H9 (cell line): ENCODE results near the gene TRIM17. TPM values are rescaled to one million over a fixed set of nuclear protein-coding genes. Genes with fewer than 3 reads are reported as not detected.

Experiments used
- DNase-seq: peaks from one replicate; pipeline ENCODE4 v3.0.0-alpha.2; 2017
- H2AFZ ChIP-seq: one replicate; pipeline ENCODE4 v1.6.1; 2013; ENCODE audit warnings: mild to moderate bottlenecking, low read length, control low read depth, moderate library complexity
- H2AK5ac ChIP-seq: 2 replicates; pipeline ENCODE4 v1.6.1; 2013; ENCODE audit warnings: low read length, control low read depth, mixed read lengths; ENCODE audit not compliant: insufficient read length
- H2BK120ac ChIP-seq: one replicate; pipeline ENCODE4 v1.6.1; 2013; ENCODE audit warnings: low read depth, mild to moderate bottlenecking, low read length, control low read depth, inconsistent platforms; ENCODE audit not compliant: poor library complexity, severe bottlenecking
- H2BK12ac ChIP-seq: 2 replicates; pipeline ENCODE4 v1.6.1; 2013; ENCODE audit warnings: low read length, control low read depth, mixed read lengths, low read depth; ENCODE audit not compliant: insufficient read length
- H2BK15ac ChIP-seq: 2 replicates; pipeline ENCODE4 v1.6.1; 2013; ENCODE audit warnings: low read depth, low read length, control low read depth
- H2BK20ac ChIP-seq: one replicate; pipeline ENCODE4 v1.6.1; 2013; ENCODE audit warnings: low read depth, mild to moderate bottlenecking, low read length, control low read depth, inconsistent platforms; ENCODE audit not compliant: poor library complexity, severe bottlenecking
- H2BK5ac ChIP-seq: 2 replicates; pipeline ENCODE4 v1.6.1; 2013; ENCODE audit warnings: low read length, control low read depth, mixed read lengths; ENCODE audit not compliant: insufficient read length
- H3K14ac ChIP-seq: 2 replicates; pipeline ENCODE4 v1.6.1; 2013; ENCODE audit warnings: low read length, control low read depth; ENCODE audit not compliant: insufficient read depth
- H3K18ac ChIP-seq: 2 replicates; pipeline ENCODE4 v1.6.1; 2013; ENCODE audit warnings: low read depth, mild to moderate bottlenecking, mixed read lengths, low read length, control low read depth; ENCODE audit not compliant: insufficient read length
- H3K23ac ChIP-seq: 2 replicates; pipeline ENCODE4 v1.6.1; 2013; ENCODE audit warnings: low read length, control low read depth, mixed read lengths, low read depth; ENCODE audit not compliant: insufficient read length
- H3K23me2 ChIP-seq: 2 replicates; pipeline ENCODE4 v1.6.1; 2013; ENCODE audit warnings: low read depth, mild to moderate bottlenecking, mixed read lengths, low read length, control low read depth; ENCODE audit not compliant: insufficient read length, poor library complexity, severe bottlenecking
- H3K27ac ChIP-seq: 2 replicates; pipeline ENCODE4 v1.5.1; 2013; ENCODE audit warnings: low read length, control low read depth, mixed read lengths, low read depth; ENCODE audit not compliant: insufficient read length
- H3K27me3 ChIP-seq: 2 replicates; pipeline ENCODE4 v1.6.1; 2013; ENCODE audit warnings: low read length, control low read depth, inconsistent platforms; ENCODE audit not compliant: insufficient read depth
- H3K4ac ChIP-seq: 2 replicates; pipeline ENCODE4 v1.6.1; 2013; ENCODE audit warnings: low read depth, mild to moderate bottlenecking, control low read depth, inconsistent platforms, low read length, moderate library complexity
- H3K4me1 ChIP-seq: 2 replicates; pipeline ENCODE4 v1.6.1; 2013; ENCODE audit warnings: low read length, control low read depth, inconsistent platforms; ENCODE audit not compliant: insufficient read depth
- H3K4me2 ChIP-seq: 2 replicates; pipeline ENCODE4 v1.6.1; 2013; ENCODE audit warnings: low read length, control low read depth, mixed read lengths; ENCODE audit not compliant: insufficient read length, insufficient read depth
- H3K56ac ChIP-seq: 2 replicates; pipeline ENCODE4 v1.6.1; 2013; ENCODE audit warnings: low read depth, mild to moderate bottlenecking, mixed read lengths, low read length, control low read depth; ENCODE audit not compliant: insufficient read length
- H3K79me1 ChIP-seq: 2 replicates; pipeline ENCODE4 v1.6.1; 2013; ENCODE audit warnings: low read depth, mild to moderate bottlenecking, moderate library complexity, low read length, control low read depth, inconsistent platforms; ENCODE audit not compliant: insufficient read depth, poor library complexity, severe bottlenecking
- H3K79me2 ChIP-seq: 2 replicates; pipeline ENCODE4 v1.6.1; 2013; ENCODE audit warnings: low read length, control low read depth, inconsistent platforms; ENCODE audit not compliant: insufficient read depth
- H3K9ac ChIP-seq: 2 replicates; pipeline ENCODE4 v1.6.1; 2013; ENCODE audit warnings: low read length, control low read depth, mixed read lengths; ENCODE audit not compliant: insufficient read length; ENCODE audit errors: extremely low read depth
- H3K9me3 ChIP-seq: one replicate; pipeline ENCODE4 v1.6.1; 2013; ENCODE audit warnings: low read depth, low read length, inconsistent platforms; ENCODE audit not compliant: control insufficient read depth
- H3T11ph ChIP-seq: one replicate; pipeline ENCODE4 v1.6.1; 2013; ENCODE audit warnings: mild to moderate bottlenecking, low read length, control low read depth, inconsistent platforms
- H4K20me1 ChIP-seq: one replicate; pipeline ENCODE4 v1.6.1; 2013; ENCODE audit not compliant: control insufficient read depth, insufficient read length, insufficient read depth
- H4K5ac ChIP-seq: 2 replicates; pipeline ENCODE4 v1.6.1; 2013; ENCODE audit warnings: low read depth, mild to moderate bottlenecking, mixed read lengths, low read length, control low read depth; ENCODE audit not compliant: insufficient read length
- H4K8ac ChIP-seq: replicated peaks from 2 replicates; pipeline ENCODE4 v1.6.1; 2013; ENCODE audit warnings: low read length, control low read depth, mixed read lengths, low read depth; ENCODE audit not compliant: insufficient read length
- H4K91ac ChIP-seq: 2 replicates; pipeline ENCODE4 v1.6.1; 2013; ENCODE audit warnings: low read depth, mild to moderate bottlenecking, moderate library complexity, mixed read lengths, low read length, control low read depth; ENCODE audit not compliant: insufficient read length
- H3K27ac Mint-ChIP-seq, 3 experiments: 2 replicates in 2 of 3; 3 replicates in 1 of 3; pipeline ENCODE4 v1.8.0; 2020 to 2021; ENCODE audit warnings: mixed read lengths in 3 of 3, mild to moderate bottlenecking in 1 of 3, moderate library complexity in 1 of 3
- H3K27me3 Mint-ChIP-seq: 2 replicates; pipeline ENCODE4 v1.8.0; 2021; ENCODE audit warnings: low read depth, mild to moderate bottlenecking, moderate library complexity, mixed read lengths
- H3K36me3 Mint-ChIP-seq, 3 experiments: 2 replicates in 2 of 3; 3 replicates in 1 of 3; pipeline ENCODE4 v1.8.0; 2020 to 2021; ENCODE audit warnings: low read depth in 3 of 3, mixed read lengths in 3 of 3; ENCODE audit not compliant: insufficient read depth in 1 of 3
- H3K4me1 Mint-ChIP-seq, 2 experiments: 2 replicates each; pipeline ENCODE4 v1.8.0; 2020; ENCODE audit warnings: mixed read lengths in 2 of 2
- H3K4me3 Mint-ChIP-seq, 2 experiments: 2 replicates in 1 of 2; 3 replicates in 1 of 2; pipeline ENCODE4 v1.8.0; 2020 to 2021; ENCODE audit warnings: mild to moderate bottlenecking in 2 of 2, mixed read lengths in 2 of 2, moderate library complexity in 1 of 2
- H3K9me3 Mint-ChIP-seq, 2 experiments: 2 replicates in 1 of 2; 3 replicates in 1 of 2; pipeline ENCODE4 v1.8.0; 2020; ENCODE audit warnings: mild to moderate bottlenecking in 2 of 2, mixed read lengths in 2 of 2, moderate library complexity in 1 of 2
- CTCF ChIP-seq: fragments of 200-600 bp; sonication (generic); conservative IDR thresholded peaks from 3 replicates; pipeline ENCODE4 v1.8.0; 2021; ENCODE audit warnings: antibody characterized with exemption, mild to moderate bottlenecking
- WGBS: extraction: QIAGEN DNeasy Blood & Tissue Kit; methylation state at CpG from one replicate; pipeline ENCODE4 v1.1.7; 2013; ENCODE audit warnings: missing lambda C conversion rate, low lambda C conversion rate, mixed read lengths; ENCODE audit not compliant: insufficient read length; ENCODE audit errors: extremely low coverage; 5-methylcytosine and 5-hydroxymethylcytosine counted together
- total RNA-seq: library from RNA; stranded (reverse); gene quantifications from 2 replicates; pipeline ENCODE4 v1.2.1, GENCODE V29; 2021

TRIM17 gene
- total RNA-seq, 1 experiment from 2014 or later = 2.8 TPM

GRCh38 chr1:228391411-228392020 lies 25.1 kb downstream of the TRIM17 start:
- Histone ChIP-seq H3K27ac (no peak overlapping the region), H3K18ac (no peak overlapping the region), H2AFZ (no peak overlapping the region), H4K5ac (no peak overlapping the region), H2BK120ac (no peak overlapping the region), H3K79me1 (no peaks in the 10 kb centered on the region), H3K9me3 (no peaks in the 10 kb centered on the region), H3K4ac (no peak overlapping the region), H4K8ac (no peak overlapping the region), H4K91ac (no peak overlapping the region), H3K14ac (no peak overlapping the region), H2AK5ac (no peak overlapping the region), H4K20me1 (no peaks in the 10 kb centered on the region), H3K23me2 (no peaks in the 10 kb centered on the region), H3T11ph (no peak overlapping the region), H3K4me1 (no peaks in the 10 kb centered on the region), H2BK5ac (no peak overlapping the region), H3K23ac (no peak overlapping the region), H3K79me2 (no peaks in the 10 kb centered on the region), H3K27me3 (no peaks in the 10 kb centered on the region), H2BK12ac (no peak overlapping the region), H2BK15ac (no peak overlapping the region), H3K4me2 (no peak overlapping the region), H3K9ac (no peak overlapping the region), H3K56ac (no peak overlapping the region), H2BK20ac (no peak overlapping the region)
- no peaks in the 10 kb centered on the region for H3K4me1 Mint-ChIP-seq
- no peak overlapping the region for H3K27ac Mint-ChIP-seq
- H3K9me3 Mint-ChIP-seq = no peaks in the 10 kb centered on the region
- WGBS = no CpG with 5 or more reads among the region's 11 CpGs
- no peak for TF ChIP-seq CTCF
- peaks cover 6 to 33% (median 27%) of the 10 kb centered on the region in 3 experiments; a peak in 5 of 7 replicates for H3K36me3 Mint-ChIP-seq
- DNase-seq = no peak
- H3K4me3 Mint-ChIP-seq = no peak overlapping the region
- peaks cover 9% of the 10 kb centered on the region for H3K27me3 Mint-ChIP-seq
